GM19463 (cell line): Measurements from ENCODE around the gene SEPTIN1.
"Not testable (repeated sequence)": the region's sequence is repeated elsewhere in the genome, so short reads cannot be mapped to it uniquely, and the experiment has no call there.

ENCODE experiments used
- ATAC-seq: cut with Tn5 transposase; IDR thresholded peaks from one replicate; pipeline ENCODE4 v1.9.1; 2021; ENCODE audit warnings: mild to moderate bottlenecking, moderate library complexity; ENCODE audit not compliant: unreplicated experiment

SEPTIN1 gene

DNA sequence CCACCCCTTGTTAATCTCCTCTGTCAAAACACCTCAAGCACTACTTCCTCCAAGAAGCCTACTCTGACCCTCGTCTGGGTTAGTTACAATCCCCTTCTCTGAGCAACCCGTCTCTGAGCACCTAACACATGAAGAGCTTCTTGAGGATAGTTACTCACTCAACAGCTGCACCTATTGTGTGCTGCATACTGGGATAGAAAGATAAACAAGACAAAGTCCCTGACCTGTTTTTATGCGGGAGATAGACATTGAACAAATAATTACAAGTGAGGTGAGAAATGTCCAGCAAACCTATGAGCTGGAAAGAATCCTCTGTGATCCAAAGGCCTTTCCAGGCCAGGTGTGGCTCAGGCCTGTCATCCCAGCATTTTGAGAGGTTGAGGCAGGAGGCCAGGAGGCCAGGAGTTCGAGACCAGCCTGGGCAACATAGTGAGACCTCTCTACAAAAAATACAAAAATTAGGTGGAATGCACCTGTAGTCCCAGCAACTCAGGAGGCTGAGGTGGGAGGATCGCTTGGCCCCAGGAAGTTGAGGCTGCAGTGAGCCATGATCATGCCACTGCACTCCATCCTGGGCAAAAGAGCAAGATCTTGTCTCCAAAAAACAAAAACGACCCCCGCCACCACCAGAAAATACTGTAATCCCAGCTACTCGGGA lies 19.5 kb upstream of the SEPTIN1 start:
- ATAC-seq = no peak

DNA sequence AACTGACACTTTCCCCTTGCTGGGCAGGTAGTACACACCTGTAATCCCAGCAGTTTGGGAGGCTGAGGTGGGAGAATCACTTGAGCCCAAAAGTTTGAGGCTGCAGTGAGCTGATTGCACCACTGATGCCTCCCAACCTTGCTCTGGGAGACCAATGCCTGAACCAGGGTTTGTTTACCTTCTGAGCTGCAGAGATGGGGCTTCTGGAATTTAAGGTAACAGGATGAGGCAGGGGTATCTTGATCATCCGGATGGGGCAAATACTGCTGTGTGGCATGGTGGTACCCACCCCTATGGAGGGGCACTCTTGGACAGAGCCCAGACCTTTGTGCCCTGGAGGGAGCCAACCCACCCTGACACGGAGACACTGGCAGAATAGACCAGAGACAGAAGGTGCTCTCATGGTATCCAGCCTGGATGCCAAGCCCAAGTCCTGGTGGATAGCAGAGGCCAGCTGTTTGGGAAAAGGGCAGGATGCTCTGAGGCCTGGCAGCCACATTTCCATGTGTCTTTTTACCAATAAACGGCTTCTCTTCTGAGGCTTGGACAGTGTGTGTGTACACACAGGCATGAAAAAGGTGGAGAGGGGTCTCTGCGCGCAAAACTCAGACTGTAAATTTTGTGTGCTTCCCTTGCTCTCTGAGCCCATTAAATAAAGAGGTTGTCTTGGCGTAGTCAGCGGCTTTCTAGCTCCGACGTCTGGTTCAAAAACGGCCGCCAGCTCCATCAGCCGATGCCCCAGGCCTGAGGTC lies 17.2 kb upstream of the SEPTIN1 start:
- ATAC-seq = no peak

DNA sequence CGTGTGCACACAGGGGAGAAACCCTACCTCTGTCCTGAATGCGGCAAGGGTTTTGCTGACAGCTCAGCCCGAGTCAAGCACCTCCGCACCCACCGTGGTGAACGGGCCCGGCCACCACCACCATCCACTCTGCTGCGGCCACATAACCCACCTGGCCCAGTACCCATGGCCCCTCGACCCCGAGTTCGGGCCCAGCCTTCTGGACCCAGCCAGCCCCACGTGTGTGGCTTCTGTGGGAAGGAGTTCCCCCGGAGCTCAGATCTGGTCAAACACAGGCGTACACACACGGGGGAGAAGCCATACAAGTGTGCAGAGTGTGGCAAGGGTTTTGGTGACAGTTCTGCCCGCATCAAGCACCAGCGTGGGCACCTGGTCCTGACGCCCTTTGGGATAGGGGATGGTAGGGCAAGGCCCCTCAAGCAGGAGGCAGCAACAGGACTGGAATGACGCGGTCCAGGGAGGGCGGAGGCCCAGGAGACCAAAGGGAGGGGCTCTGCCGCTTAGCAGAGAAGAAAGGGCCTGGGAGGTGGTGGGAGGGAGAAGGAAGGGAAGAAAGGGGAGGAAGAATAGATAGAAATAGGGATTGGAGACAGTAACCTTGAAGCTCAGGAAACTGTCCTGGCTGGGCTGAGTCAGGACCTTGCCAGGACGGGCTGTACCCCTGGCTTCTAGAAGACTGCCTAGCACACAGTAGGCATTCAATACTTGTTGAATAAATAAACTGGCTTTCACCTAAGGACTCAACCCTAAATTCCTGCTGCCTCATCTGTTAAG lies 16.5 kb upstream of the SEPTIN1 start:
- no peak for ATAC-seq

GRCh38 chr16:30397776-30398660 lies 15.7 kb upstream of the SEPTIN1 start:
- ATAC-seq = no peak

DNA sequence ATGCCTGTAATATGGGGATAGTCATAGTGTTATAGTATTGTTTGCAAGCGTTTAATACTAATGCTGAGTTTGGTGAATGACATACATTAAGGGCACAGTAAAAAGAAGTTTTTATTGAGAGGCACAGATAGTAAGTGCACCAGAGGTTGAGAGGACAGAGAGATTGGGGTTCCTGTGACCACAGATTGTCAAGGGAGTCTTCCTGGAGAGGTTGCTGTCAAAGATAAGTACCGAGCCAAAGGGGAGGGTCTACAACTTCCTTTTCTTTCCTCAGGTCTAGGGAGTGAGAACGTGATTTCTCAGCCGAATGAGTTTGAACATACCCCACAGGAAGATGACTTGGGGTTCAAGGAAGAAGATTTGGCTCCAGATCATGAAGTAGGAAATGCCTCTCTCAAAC lies 14.7 kb upstream of the SEPTIN1 start:
- no peak for ATAC-seq

DNA sequence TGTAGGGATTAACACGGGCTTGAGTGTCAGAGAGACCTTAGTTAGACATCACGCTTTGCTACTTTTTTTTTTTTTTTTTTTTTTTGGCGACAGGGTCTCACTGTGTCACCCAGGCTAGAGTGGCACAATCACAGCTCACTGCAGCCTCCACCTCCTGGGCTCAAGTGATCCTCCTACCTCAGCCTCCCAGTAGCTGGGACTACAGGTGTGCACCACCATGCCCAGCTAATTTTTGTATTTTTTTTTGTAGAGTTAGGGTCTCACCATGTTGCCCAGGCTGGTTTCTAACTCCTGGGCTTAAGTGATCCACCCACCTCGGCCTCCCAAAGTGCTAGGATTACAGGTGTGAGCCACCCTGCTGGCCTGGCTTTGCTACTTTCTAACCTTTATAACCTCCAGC lies 14.3 kb upstream of the SEPTIN1 start:
- not testable (repeated sequence) for ATAC-seq

DNA sequence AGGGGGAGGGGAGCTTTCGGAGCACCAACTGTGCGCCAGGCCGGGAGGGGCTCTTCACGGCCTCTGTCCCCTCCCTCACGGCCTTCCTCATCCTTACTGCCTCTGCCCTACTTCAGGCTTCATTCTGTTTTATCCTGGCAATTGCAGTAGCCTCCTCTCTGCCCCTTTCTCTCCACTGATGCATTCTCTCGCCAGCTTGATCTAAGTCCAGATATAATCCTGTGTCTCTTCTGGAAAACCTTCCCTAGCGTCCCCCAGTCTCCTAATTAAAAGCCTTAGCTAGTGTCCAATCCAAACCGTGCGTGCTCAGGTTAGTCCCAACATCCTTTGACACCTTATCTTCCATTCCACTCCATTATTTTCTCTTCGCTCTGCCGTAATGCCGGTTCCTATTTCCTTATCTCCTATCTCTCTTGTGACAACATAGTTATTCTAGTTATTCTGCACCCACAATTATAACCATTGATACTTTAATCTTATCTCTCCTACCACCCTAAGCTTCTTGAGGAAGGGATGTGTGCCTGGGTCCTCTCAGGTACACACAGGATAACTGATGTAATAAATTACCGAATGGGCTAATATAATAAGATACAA lies 13.7 kb upstream of the SEPTIN1 start:
- ATAC-seq = no peak

GRCh38 chr16:30395155-30395991 lies 13.0 kb upstream of the SEPTIN1 start, which contains the start of gene ZNF48:
TSS of gene ZNF48 (plus strand) at chr16:30395420. CDS start at chr16:30395795, 375 bp downstream.
- peak; percentile 75 for ATAC-seq

- ATAC-seq = no peak
Measured at GRCh38 chr16:30394592-30395154, 12.3 kb upstream of the SEPTIN1 start.

DNA sequence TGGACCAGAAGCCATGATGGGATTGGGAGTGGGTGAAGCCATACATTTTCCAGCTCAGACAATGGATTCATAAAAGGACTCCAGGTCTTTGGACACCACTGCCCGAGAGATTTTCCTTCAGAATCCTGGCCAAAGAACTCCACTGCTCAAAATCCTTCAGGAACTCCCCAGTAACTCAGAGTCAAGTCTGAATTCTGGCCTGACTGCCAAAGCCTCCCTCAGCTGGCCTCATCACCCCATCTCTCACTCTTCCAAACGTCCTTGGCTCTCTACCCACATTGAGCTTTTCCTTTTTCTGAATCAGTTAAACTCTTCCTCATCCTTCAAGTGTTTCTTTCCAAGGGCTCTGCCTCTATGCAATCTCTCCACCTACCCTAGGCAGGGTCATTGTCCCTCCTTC lies 1.2 kb upstream of the SEPTIN1 start:
- no peak for ATAC-seq

GRCh38 chr16:30381291-30382041 lies 895 bp downstream of the SEPTIN1 start:
- no peak for ATAC-seq

DNA sequence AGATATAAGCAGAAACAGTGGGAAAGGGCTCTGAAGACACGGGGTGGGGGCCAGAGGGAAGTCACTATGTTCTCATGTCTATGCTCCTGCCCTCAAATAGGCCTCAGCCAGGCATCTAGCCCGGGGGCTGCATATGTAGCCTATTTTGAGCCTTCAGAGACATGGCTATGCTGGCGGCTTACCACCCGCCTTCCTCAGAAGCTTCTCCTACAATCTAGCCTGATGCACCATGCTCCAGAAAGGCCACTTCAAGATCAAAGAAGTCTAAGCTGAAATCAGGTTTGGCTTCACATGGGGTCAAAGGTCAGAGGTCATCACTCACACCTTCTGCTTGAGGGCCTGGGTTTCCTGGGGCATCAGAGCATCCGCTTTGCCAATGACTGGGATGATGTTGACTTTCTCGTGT lies 1.6 kb downstream of the SEPTIN1 start:
- ATAC-seq = no peak

DNA sequence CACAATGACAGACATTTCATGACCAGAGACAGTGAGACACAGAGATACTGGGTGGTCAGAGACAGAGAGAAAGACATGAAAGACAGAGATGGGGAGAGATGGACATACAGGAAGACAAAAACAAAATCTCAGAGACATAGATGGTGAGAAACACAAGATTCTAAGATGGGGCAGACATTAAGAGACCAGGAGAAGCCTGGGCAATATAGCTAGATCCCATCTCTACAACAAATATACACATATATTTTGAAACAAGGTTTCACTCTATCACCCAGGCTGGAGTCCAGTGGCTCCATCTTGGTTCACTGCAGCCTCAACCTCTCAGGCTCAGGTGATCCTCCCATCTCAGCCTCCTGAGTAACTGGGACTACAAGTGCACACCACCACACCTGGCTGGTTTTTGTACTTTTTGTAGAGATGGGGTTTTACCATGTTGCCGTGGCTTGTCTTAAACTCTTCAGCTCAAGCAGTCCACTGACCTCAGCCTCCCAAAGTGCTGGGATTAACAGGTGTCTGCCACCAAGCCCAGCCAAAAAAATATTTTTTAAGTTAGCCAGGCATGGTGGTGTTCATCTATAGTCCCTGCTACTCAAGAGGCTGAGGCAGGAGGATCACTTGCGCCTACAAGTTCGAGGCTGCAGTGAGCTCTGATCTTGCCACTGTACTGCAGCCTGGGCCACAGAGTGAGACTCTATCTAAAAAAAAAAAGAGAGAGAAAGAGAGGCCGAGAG lies 2.1 kb downstream of the SEPTIN1 start:
- no peak for ATAC-seq

DNA sequence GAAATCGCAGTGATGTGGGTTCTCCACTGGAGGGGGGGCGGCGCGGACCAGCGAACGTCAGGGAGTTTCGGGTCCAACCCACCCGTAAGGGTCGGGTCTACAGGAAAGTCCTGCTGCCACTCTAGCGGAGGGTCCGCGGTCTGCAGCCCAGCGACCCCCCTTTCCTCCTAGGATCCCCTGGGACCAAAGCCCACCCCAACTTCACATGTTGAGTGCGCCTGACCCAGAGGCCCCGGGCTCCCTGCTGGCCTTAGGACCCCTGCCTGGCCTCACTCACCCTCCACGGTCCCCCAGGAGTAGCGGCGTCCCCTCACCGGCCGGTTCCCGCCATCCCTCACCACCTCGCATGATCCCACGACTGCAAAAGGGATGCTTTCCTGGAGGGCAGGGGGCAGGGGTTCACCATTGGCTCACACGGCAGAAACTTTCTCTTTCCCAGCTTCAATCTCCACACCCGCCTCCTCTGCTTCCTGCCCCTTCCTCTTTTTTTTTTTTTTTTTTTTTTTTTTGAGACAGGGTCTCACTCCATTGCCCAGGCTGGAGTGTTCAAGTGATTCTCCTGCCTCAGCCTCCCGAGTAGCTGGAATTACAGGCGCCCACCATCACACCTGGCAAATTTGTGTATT lies 3.1 kb downstream of the SEPTIN1 start:
- ATAC-seq = no peak

DNA sequence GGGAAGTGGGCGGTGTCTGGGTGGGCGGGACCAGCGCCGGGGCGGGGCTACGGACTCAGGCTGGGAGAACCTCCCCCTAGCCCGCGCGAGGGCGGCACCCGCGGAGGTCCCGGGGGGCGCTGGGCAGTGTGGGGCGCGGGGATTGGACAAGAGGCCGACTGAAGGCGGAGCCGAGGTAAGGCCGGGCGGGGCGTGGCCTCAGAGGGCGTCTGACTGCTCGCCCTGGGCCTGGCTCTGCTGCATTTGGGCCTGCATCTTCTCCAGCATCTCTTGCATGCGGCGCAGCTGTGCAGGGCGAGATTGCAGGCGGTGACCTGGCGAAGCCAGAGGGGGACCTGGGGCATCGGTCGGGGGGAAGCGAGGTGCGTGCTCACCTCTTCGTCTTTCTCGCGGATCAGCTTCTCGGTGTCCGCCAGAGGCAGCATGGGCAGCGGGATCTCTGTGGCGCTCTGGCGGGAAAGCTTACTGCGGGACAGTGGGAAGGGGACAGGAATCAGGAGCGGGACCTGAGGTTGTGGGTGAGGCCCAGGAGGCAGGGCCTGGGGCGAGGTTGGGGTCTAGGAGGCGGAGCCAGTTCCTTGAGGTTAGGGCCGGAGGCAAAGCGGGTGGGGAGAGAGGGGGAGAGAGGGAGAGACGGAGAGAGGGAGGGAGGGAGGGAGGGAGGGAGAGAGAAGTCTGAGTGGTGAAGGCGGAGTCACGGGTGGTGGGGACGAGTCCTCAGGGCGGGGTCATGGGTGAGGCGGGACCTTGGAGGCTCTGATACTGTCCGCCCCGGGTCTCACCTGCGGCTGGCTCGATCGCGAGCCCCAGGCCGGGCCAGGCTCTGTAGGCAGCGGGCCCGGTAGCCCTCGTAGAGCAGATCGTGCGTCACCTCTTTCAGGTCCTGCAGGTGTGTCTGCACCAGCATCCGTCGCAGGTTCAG lies 3.9 kb downstream of the SEPTIN1 start:
- ATAC-seq = peak; percentile 88

DNA sequence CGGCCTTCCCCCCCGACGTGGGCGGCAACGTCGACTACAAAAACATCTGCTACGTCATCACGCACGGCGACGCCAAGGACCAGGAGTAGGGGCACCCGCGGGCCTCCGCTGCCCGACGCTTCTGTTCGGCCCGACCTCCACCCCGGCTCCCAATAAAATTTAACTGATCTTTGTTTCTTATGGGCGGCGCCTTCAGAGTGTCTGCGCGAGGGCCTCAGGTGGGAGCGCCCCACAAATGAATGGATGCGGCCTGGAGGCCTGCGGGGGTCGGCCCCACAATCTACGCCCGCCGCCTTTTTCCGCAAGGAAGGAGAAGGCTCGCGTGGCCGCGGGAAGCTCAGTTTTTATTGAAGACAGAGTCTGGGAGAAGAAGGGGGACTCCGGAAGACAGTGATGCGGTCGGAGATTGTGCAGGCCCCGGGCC lies 4.5 kb downstream of the SEPTIN1 start:
- ATAC-seq = peak; percentile 38
